ENCODE results near the gene CREBRF.
"Not testable (repeated sequence)": the region's sequence is repeated elsewhere in the genome, so short reads cannot be mapped to it uniquely, and the experiment has no call there.

Gene CREBRF, protein sequence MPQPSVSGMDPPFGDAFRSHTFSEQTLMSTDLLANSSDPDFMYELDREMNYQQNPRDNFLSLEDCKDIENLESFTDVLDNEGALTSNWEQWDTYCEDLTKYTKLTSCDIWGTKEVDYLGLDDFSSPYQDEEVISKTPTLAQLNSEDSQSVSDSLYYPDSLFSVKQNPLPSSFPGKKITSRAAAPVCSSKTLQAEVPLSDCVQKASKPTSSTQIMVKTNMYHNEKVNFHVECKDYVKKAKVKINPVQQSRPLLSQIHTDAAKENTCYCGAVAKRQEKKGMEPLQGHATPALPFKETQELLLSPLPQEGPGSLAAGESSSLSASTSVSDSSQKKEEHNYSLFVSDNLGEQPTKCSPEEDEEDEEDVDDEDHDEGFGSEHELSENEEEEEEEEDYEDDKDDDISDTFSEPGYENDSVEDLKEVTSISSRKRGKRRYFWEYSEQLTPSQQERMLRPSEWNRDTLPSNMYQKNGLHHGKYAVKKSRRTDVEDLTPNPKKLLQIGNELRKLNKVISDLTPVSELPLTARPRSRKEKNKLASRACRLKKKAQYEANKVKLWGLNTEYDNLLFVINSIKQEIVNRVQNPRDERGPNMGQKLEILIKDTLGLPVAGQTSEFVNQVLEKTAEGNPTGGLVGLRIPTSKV

DNA sequence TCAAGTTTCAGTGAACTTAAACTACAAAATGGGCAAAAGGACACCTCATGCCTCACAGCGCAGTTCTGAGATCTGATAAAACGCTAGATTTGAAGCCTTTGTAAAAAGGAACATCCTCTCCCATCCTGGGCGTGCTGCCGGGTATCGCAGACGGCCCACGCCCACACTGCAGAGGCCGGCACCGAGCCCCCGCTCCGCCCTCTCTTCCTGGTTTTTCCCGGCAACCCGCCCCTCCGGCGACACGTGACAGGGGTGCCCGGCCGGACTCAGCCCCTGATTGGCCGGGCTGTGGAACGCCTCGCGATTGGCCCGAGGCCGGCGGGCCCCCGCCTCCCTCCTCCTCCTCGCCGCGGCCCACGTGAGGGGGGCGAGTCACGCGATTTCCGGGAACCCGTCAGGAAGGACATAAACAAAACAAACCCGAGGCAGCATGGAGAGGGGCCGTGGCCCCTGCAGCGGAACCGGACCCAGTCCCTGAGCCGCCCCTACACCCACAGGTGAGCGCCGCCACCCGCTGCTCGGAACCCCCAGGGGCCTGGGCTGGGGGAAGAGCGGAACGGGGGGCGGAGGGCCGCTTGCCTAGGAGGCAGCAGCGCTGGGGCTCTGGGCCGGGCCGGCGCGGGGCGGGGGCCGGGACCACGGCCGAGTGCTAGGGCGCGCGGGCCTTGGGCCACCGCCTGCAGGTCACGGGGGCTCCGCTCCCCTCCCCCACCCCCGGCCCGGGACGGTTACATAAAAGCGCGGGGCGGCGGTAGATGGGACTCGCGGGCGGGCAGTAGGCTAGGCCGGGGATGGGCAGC lies at the start of gene CREBRF:
CREBRF (plus strand) TSS at position 370 of the 800 bp plus-strand sequence. CDS start 24,424 bp downstream, outside the sequence.
- peak; percentile 96 for DNase-seq

DNA sequence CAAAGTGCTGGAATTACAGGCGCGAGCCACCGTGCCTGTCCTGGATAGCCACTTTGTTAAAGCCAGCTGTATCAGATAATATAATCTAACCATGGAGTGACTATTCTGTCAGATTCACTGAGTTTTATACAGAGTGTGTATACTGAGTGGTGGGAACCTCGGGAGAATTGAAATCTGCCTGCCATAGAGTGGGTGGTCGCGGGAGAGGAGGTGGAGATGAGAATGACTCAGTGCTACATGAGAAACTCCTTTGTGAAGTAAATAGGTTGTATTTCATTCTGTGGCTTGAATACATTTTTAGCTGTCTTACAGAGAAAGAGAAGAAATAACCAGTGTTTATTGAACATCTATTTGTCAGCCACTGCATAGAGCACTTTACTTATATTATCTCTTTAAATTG lies 46.1 kb upstream of the CREBRF start:
- DNase-seq = peak; percentile 63

DNA sequence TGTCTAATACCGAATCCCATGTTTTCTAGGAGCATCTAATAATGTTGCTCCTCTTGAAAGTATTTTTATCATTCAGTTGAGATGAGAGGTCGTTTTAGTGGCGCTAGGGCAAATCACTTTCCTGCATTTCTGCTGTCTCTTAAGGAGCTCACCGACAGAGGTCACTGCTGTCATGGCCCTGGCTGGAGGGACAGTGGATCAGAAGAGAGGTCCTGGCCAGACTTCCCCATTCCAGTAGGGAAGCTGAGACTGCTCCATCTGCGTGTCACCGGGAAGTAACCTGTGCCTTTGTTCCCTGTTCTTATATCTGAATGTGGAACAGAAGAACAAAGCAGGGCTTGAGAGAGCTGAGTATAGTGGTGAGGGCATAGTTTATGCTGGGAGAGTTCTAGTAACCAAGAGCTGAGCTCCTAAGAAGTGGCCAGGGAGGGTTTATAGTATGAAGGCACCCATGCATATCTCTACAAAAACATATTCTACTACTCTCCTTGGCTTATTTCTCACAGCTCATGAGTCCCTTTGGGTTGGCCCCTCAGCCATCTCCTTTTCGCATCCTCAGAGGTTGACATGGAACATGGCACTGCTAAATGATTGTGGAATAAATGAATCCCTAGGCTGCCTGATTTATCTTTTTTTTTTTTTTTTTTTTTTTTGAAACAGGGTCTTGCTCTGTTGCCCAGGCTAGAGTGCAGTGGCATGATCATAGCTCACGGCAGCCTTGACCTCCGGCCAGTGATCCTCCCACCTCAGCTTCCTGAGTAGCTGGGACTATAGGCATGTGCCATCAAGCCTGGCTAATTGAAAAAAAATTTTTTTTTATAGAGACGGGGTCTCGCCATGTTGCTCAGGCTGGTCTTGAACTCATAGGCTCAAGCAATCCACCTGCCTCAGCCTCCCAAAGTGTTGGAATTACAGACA lies 45.3 kb upstream of the CREBRF start:
- peak; percentile 15 for DNase-seq

DNA sequence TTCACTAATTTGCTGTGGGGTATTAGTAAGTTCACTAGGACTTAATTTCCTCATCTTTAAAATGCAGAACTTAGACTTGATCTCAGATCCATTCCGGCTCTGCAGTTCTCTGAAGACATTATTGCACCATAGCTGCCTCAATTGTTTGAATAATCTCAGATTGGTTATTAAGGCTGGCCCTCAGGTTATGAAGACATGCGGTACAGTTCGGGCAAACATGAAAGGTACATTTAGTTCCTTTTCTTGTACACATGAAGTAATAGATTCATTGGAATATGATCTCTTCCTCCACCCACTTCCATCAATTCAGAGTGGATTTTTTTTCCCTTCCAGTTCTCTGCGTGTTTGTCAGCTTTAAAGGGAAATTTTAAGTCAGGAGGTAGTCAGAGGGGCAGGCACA lies 44.6 kb upstream of the CREBRF start:
- no peak for DNase-seq

DNA sequence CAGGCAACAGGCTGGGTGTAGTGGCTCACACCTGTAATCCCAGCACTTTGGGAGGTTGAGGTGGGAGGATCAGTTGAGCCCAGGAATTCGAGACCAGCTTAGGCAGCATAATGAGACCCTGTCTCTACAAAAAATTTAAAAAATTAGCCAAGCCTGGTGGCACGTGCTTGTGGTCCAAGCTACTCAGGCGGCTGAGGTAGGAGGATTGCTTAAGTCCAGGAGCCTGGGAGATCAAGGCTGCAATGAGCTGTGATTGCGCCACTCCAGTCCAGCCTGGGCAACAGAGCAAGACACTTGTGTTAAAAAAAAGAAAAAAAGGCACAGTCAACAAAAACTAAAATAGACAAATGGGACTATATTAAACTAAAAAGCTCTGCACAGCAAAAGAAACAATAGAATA lies 43.3 kb upstream of the CREBRF start:
- DNase-seq = no peak

DNA sequence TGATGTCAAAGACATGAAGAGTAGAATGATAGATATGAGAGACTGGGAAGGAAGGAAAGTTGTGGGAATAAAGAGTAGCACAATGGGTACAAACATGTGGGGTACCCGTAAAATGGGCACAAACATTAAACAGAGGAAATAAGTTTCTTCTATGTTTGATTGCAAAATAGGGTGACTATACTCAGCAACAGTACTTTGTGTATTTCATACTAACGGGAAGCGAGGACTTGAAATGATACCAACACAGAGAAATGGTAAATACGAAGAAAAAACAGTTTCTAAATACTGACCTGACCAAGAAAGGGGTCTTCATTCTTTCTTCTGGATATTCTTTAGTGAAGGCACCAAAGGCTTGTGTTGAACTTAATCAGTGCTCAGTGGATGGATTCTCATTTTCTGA lies 41.5 kb upstream of the CREBRF start:
- no peak for DNase-seq

DNA sequence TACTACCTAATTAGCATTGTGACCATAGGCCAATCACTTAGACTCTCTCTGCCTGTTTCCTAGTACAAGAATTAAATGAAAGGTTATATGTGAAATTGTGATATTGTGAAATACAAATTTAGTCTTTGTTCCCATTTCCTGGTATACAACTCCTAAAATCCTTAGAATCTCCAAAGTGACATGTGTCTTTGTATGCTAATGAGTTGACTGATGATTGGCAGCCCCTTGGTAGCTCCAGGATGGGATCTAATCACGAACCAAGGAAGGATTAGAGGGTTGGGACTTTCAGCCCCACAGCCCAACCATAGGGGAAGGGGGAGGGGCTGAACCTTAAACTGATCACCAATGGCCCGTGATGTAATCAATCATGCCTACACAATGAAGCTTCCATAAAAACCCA lies 41.0 kb upstream of the CREBRF start:
- DNase-seq = no peak

DNA sequence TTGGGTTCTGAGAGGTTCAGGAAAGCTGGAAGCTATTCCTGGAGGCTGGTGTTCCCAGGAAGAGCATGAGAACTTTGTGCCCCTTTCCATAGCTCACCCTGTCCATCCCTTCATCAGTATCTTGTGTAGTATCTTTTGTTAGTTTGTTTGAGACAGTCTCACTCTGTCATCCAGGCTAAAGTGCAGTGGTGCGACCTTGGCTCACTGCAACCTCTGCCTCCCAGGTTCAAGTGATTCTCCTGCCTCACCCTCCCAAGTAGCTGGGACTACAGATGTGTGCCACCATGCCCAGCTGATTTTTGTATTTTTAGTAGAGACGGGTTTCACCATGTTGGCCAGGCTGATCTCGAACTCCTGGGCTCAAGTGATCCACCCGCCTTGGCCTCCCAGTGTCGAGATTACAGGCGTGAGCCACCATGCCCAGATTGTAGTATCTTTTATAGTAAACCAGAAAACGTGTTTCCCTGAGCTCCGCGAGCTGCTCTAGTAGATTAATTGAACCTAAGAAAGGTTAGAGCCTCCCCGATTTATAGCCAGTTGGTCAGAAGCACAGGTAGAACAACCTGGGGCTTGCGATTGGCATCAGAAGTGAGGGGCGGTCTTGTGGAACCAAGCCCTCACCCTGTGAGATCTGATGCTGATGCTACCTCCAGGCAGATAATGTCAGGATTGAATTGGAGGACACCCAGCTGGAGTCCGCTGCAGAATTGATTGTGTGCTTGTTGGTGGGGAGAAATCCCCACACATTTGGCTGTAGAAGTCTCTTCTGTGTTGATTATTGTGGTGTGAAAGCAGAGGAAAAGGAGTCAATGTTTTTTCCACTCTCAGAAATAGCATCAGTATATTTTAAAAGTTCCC lies 40.3 kb upstream of the CREBRF start:
- no peak for DNase-seq

DNA sequence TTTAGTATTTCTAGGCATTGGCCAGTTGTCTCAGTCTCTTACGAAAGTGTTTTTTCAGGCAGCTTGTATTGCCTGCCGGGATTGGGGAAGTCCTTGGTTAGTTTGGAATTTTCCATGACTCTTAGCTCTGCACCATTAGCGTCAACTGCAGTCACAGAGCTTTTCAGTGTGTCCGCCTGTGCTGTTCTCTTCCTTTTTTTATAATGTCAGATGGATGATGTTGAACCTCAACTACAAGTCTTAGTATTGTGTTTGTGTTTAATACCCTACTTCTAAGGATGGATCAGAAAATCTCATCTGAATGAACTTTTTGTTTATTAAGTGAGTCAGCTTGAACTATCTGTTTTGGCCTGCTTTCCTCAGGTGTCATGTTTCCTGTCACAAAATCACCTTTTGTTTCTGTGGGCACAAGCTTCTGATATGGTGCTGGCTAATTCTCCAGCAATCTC lies 39.5 kb upstream of the CREBRF start:
- DNase-seq = peak; percentile 59

DNA sequence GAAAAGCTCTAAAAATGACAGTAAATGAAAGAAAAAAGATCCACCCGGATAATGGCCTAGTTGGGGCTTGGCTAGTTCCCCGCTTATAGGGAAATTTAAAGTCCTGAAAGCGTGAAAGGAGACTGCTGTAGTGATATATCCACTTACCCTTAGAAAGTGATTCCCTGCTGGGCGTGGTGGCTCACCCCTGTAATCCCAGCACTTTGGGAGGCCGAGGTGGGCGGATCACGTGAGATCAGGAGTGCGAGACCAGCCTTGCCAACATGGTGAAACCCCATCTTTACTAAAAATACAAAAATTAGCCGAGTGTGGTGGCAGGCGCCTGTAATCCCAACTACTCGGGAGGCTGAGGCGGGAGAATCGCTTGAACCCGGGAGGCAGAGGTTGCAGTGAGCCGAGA lies 39.1 kb upstream of the CREBRF start:
- not testable (repeated sequence) for DNase-seq

DNA sequence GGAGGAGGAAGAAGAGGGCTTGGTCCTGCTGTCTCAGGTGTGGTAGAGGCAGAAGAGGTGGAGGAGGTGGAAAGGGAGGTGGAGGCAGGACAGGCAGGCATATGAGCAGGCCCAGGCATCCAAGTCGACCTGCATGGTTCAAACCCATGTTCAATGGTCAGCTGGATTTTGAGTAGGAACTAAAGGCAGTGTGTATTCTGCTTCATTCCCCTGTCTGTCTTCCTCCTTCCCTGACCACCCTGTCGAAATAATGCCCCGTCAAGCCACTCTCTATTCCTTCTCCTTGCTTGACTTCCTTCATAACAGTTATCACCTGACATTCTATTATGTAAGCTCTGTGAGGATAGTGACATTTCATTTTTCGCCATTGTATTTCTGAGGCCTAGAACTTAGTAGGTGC lies 37.8 kb upstream of the CREBRF start:
- no peak for DNase-seq

DNA sequence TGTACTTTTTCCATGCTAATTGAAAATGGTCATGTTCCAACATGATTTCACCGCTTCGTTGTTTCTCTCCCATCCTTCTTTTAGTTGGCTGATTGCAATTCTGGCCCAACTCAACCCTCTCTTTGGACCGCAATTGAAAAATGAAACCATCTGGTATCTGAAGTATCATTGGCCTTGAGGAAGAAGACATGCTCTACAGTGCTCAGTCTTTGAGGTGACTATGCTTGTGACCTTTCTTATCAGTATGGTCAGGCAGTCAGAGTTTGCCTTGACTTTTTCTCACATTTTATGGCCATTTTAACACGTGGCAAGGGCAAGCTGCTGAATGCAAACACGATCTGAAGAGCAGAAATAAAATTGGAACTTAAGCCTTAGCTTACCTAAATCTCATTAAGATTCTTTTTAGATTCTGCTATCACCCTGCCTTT lies 36.0 kb upstream of the CREBRF start:
- DNase-seq = no peak

DNA sequence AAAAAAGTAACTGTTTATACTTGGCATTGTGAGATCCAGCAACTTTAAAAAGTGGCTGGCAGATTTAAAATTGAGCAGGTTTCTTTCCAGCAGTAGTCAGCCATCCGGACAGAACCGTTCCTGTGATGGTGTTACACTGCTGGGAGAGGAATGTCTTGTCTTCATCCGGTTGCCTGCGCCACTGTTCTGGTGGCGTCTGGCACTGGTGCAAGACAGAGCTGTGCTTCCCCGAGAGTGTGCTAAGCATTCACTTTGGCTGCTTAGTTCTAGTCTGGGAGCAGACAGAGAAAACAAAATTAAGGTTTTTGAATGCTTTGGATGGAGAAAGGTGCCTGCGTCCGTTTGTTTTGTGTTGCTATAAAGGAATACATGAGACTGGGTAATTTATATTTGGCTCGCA lies 35.5 kb upstream of the CREBRF start:
- DNase-seq = no peak

DNA sequence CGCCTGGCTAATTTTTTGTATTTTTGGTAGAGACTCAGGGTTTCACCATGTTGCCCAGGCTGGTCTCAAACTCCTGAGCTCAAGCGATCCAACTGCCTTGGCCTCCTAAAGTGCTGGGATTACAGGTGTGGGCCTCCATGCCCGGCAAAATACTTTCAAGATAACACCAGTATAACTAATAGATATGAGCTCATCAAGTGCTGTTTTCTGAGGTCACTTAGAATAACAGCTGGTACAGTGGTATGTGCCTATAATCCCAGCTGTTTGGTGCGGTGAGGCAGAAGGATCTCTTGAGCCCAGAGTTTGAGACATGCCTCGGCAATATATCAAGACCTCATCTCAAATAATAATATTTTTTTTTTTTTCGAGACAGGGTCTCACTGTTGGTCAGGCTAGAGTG lies 30.5 kb upstream of the CREBRF start:
- DNase-seq = no peak

DNA sequence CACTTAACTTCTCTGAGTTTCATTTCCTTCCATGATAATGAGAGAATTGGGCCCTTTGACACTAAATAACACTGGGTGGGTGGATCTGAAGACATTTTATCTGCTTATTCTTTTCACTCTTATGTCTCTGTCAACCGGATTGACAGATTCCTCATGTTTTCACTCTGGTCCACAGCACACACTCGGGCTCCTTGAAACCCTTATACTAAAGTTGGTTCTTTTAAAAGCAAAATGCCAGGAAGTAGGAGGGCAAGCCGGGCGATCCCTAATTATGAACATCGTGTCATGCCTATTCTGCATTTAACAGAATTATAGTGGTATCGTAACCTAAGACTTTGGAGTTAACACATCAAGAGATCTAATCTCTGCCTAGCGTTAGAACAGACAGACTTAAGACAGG lies 28.2 kb upstream of the CREBRF start:
- no peak for DNase-seq

DNA sequence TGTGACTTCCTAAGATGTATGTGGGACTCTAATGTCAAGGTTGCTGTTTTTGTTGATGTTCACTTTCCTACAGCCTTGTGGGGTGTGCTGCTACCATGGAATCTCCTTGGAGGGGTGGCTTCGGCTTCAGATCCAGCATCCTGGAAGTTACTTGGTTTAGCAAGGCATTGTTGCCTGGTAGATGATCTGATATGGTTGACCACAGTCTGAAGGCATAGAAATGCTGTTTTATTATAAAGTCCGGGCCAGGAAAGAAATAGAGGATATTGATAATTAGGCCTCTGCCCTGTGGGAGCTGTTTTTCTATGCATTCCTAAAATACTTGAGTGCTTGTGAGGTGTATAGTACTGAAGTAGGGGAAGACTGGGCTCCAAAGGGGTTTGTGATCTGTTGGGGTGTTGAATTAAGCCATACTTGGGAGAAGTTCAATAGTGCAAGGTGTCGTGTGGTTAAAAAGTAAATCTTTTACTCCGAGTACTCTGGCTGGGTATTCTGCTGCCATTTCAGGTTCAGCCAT lies 27.3 kb upstream of the CREBRF start:
- no peak for DNase-seq

DNA sequence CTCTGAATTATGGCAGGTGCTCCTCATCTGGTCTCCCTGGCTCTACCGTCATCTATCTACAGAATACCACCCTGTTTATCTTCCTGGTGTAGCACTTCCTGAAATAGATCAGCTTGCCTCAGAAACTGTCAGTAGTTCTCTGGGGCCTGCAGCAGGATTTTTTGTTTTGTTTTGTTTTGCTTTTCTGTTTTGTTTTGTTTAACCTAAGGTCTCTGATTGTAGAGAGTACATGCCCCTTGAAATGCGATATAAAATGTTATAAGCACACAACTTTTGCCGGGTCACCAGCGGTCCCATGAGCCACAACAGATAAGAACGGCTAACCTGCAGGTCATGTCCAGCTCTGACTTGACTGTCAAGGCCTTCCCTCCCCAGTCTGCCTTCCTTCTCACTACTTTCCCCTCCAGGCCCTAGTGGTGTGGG lies 26.6 kb upstream of the CREBRF start:
- no peak for DNase-seq

DNA sequence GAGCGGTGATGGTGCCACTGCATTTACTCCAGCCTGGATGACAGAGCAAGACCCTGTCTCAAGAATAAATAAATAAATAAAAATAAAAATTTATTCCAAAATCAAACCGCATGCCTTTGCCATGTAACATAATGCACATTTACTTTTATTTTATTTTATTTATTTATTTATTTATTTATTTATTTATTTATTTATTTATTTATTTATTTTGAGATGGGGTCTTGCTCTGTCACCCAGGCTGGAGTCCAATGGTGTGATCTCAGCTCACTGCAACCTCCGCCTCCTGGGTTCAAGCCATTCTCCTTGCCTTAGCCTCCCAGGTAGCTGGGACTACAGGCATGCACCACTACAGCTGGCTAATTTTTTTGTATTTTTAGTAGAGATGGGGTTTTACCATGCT lies 24.1 kb upstream of the CREBRF start:
- not testable (repeated sequence) for DNase-seq

DNA sequence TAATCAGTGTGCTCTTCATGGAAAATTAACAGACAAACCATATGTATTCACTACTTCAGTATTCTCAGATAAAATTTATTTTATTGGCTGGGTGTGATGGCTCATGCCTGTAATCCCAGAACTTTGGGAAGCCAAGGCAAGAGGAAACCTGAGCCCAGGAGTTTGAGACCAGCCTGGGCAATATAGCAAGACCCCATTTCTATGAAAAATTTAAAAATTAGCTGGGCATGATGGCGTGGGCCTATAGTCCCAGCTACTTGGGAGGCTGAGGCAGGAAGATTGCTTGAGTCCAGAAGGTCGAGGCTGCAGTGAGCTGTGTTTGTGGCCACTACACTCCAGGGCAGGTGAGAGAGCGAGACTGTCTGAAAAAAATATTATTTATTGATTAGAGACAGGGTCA lies 23.4 kb upstream of the CREBRF start:
- no peak for DNase-seq

DNA sequence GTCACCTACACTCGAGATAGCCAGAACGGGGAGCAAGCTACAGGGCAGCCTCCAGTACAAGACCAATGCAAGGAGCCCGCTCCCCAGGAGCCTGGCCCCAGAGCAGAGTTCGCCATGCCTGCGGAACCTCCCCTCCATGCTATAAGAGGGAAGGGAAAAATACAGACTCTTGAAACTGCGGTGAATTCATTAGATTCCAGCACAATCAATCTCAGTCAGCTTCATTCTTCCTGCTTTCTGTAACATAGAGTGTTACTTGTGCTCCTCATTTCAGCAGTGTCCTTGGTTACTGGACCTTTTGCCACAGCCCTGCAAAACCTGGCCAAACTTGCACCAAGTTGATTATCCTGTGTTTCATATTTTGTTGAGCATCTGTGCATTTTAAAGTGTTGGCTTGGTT lies 22.2 kb upstream of the CREBRF start:
- DNase-seq = no peak
